Measurements from ENCODE around the gene HGF.

Gene HGF

DNA sequence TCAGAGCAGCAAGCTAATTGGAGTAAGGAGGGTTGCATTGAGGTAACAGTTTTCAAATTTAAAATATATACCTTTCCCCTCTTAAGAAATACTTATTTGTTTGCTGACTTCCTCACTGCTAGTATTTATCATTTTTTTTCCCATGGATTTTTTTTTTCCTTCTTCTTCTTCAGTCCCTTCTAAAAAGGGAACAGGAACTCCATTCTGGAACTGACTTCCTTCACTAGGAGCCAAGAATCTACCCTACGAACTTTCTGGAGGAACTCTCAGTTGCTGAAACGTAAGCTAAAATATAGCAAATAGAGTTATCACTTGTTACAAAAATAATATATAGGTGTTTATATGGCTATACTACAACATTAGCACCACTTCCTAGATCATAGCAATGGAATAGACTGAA lies 95.4 kb downstream of the HGF start:
- no peak for DNase-seq
- Histone ChIP-seq H3K27me3 (ENCODE audit: control insufficient read depth in 1 of 2, insufficient read depth in 1 of 2, low read length in 2 of 2) (no peaks in the 10 kb centered on the region), H3K4me2 (ENCODE audit: low read length, poor library complexity, severe bottlenecking) (no peak overlapping the region), H3K4ac (ENCODE audit: low read depth in 1 of 2, low read length in 2 of 2) (no peak overlapping the region), H2AFZ (ENCODE audit: low read depth, low read length) (no peak overlapping the region), H3K14ac (ENCODE audit: low read length in 2 of 2) (no peak overlapping the region), H3K79me1 (replicated peaks; ENCODE audit: low read length, poor library complexity, severe bottlenecking) (no peaks in the 10 kb centered on the region), H3K4me3 (ENCODE audit: insufficient read depth in 1 of 2, low read depth in 1 of 2, low read length in 2 of 2) (no peak overlapping the region), H4K8ac (ENCODE audit: low read length) (no peak overlapping the region), H3K36me3 (ENCODE audit: control insufficient read depth in 1 of 2, insufficient read depth in 2 of 2, low read depth in 1 of 2, low read length in 2 of 2) (no peaks in the 10 kb centered on the region), H3K18ac (ENCODE audit: low read depth in 1 of 2, low read length in 2 of 2) (no peak overlapping the region), H3K4me1 (ENCODE audit: control insufficient read depth, insufficient read depth, low read depth, low read length) (peaks cover 1% of the 10 kb centered on the region), H2BK15ac (ENCODE audit: low read depth, poor library complexity, severe bottlenecking) (no peak overlapping the region), H2BK5ac (ENCODE audit: low read depth, low read length, poor library complexity, severe bottlenecking) (no peak overlapping the region), H3K23ac (ENCODE audit: low read length in 2 of 2) (no peak overlapping the region), H3K9me3 (ENCODE audit: control insufficient read depth, low read length) (no peaks in the 10 kb centered on the region), H4K91ac (ENCODE audit: low read length) (no peak overlapping the region), H2BK12ac (ENCODE audit: low read length in 2 of 2) (no peak overlapping the region), H3K9ac (ENCODE audit: low read length) (no peak overlapping the region), H2AK5ac (ENCODE audit: low read length, severe bottlenecking) (no peak overlapping the region), H3K27ac (ENCODE audit: low read length, poor library complexity, severe bottlenecking) (no peak overlapping the region), H2BK120ac (ENCODE audit: low read depth, low read length) (no peak overlapping the region)
- 100% methylated on average over 1 of the region's 2 CpGs for WGBS

DNA sequence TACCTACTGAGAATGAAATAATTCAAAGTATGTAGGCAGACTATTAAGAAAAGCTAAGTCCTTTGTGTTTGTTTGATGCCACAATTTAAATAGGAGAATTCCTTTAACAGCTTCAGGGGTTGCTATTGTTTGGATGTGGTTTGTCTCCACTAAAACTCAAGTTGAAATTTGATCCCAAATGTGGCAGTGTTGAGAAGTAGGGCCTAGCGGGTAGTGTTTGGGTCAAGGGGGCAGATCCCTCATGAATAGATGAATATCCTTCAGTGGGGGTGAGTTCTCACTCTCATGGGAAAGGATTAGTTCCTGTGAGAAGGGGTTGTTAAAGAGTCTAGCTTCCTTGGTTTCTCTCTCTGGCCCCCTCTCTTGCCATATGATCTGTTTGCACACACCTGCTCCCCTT lies 97.0 kb downstream of the HGF start:
- Histone ChIP-seq H3K79me1 (replicated peaks; ENCODE audit: low read length, poor library complexity, severe bottlenecking) (no peaks in the 10 kb centered on the region), H2BK120ac (ENCODE audit: low read depth, low read length) (no peak overlapping the region), H2BK12ac (ENCODE audit: low read length in 2 of 2) (no peak overlapping the region), H2BK15ac (ENCODE audit: low read depth, poor library complexity, severe bottlenecking) (no peak overlapping the region), H3K27me3 (ENCODE audit: control insufficient read depth in 1 of 2, insufficient read depth in 1 of 2, low read length in 2 of 2) (no peaks in the 10 kb centered on the region), H4K91ac (ENCODE audit: low read length) (no peak overlapping the region), H3K4me3 (ENCODE audit: insufficient read depth in 1 of 2, low read depth in 1 of 2, low read length in 2 of 2) (no peak overlapping the region), H3K18ac (ENCODE audit: low read depth in 1 of 2, low read length in 2 of 2) (peak overlapping the region in 1 of 2 experiments; percentile 43), H2AK5ac (ENCODE audit: low read length, severe bottlenecking) (no peak overlapping the region), H2AFZ (ENCODE audit: low read depth, low read length) (no peak overlapping the region), H3K36me3 (ENCODE audit: control insufficient read depth in 1 of 2, insufficient read depth in 2 of 2, low read depth in 1 of 2, low read length in 2 of 2) (no peaks in the 10 kb centered on the region), H4K8ac (ENCODE audit: low read length) (no peak overlapping the region), H3K14ac (ENCODE audit: low read length in 2 of 2) (no peak overlapping the region), H3K4me2 (ENCODE audit: low read length, poor library complexity, severe bottlenecking) (no peak overlapping the region), H3K4ac (ENCODE audit: low read depth in 1 of 2, low read length in 2 of 2) (no peak overlapping the region), H2BK5ac (ENCODE audit: low read depth, low read length, poor library complexity, severe bottlenecking) (no peak overlapping the region), H3K9me3 (ENCODE audit: control insufficient read depth, low read length) (no peaks in the 10 kb centered on the region), H3K23ac (ENCODE audit: low read length in 2 of 2) (no peak overlapping the region), H3K9ac (ENCODE audit: low read length) (no peak overlapping the region), H3K27ac (ENCODE audit: low read length, poor library complexity, severe bottlenecking) (no peak overlapping the region), H3K4me1 (ENCODE audit: control insufficient read depth, insufficient read depth, low read depth, low read length) (peaks cover 1% of the 10 kb centered on the region)
- no peak for DNase-seq
- 47% methylated on average over 1 of the region's 1 CpG for WGBS

DNA sequence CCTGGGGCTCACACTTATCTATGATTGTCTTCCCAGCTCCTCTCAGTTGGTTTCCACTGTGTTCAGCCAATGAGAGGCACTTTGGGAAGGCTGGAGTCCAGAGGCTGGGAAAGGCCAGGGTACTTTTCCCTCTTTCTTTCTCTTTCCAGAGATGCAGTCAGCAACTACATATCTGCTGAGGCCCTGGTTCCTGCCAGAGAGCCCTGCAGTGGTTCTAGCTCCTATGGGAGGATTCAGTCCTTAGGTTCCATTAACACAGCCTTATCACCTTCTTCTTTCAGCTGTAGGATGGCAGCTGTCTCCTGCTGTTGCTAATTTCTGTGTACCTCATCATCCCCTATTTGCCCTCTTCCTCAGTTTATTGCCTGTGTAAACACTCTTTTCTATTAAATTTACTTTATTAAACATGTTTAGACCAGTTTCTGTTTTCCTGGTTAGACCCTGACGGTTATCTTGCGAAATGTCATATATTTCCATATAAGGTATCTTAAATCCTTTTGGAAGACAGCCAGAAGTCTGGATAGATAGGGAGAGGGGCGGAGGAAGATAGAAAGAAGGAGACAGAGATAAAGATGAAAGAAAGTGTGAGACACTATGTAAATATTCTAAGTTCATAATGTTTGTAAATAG lies 100.3 kb downstream of the HGF start:
- Histone ChIP-seq H2BK15ac (ENCODE audit: low read depth, poor library complexity, severe bottlenecking) (no peak overlapping the region), H4K8ac (ENCODE audit: low read length) (no peak overlapping the region), H3K9ac (ENCODE audit: low read length) (no peak overlapping the region), H3K79me1 (replicated peaks; ENCODE audit: low read length, poor library complexity, severe bottlenecking) (no peaks in the 10 kb centered on the region), H4K91ac (ENCODE audit: low read length) (no peak overlapping the region), H2BK12ac (ENCODE audit: low read length in 2 of 2) (peak overlapping the region; percentile 18 to 63), H3K14ac (ENCODE audit: low read length in 2 of 2) (no peak overlapping the region), H2BK5ac (ENCODE audit: low read depth, low read length, poor library complexity, severe bottlenecking) (no peak overlapping the region), H3K4me2 (ENCODE audit: low read length, poor library complexity, severe bottlenecking) (no peak overlapping the region), H3K4me1 (ENCODE audit: control insufficient read depth, insufficient read depth, low read depth, low read length) (no peaks in the 10 kb centered on the region), H2BK120ac (ENCODE audit: low read depth, low read length) (no peak overlapping the region), H3K36me3 (ENCODE audit: control insufficient read depth in 1 of 2, insufficient read depth in 2 of 2, low read depth in 1 of 2, low read length in 2 of 2) (no peaks in the 10 kb centered on the region), H3K23ac (ENCODE audit: low read length in 2 of 2) (no peak overlapping the region), H3K9me3 (ENCODE audit: control insufficient read depth, low read length) (no peaks in the 10 kb centered on the region), H3K27me3 (ENCODE audit: control insufficient read depth in 1 of 2, insufficient read depth in 1 of 2, low read length in 2 of 2) (no peaks in the 10 kb centered on the region), H3K4ac (ENCODE audit: low read depth in 1 of 2, low read length in 2 of 2) (no peak overlapping the region), H2AFZ (ENCODE audit: low read depth, low read length) (no peak overlapping the region), H3K4me3 (ENCODE audit: insufficient read depth in 1 of 2, low read depth in 1 of 2, low read length in 2 of 2) (no peak overlapping the region), H3K27ac (ENCODE audit: low read length, poor library complexity, severe bottlenecking) (no peak overlapping the region), H3K18ac (ENCODE audit: low read depth in 1 of 2, low read length in 2 of 2) (no peak overlapping the region), H2AK5ac (ENCODE audit: low read length, severe bottlenecking) (no peak overlapping the region)
- no peak for DNase-seq
- 80% methylated on average over 1 of the region's 3 CpGs for WGBS

DNA sequence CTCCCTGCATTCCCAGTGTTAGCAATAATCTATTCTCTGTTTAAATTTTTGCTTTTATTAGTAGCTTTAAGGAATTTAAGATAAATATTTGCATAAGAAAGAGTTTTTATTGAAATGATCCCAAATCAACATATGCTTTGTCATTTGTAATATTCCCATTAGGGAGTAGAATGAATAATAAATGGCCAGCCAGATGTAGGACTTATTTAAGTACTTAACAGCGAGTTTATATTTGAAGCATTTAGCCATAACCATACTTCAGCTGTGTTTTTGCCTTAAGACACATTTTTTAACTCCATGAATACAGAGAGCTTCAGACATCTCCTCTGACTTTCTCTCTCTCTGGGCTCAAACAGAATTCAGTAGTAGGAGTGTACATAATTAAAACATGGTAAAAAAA lies 103.6 kb downstream of the HGF start:
- H2BK5ac ChIP-seq (ENCODE audit: low read depth, low read length, poor library complexity, severe bottlenecking), result no peak overlapping the region
- no peaks in the 10 kb centered on the region for H3K79me1 ChIP-seq (replicated peaks; ENCODE audit: low read length, poor library complexity, severe bottlenecking)
- no peaks in the 10 kb centered on the region for H3K9me3 ChIP-seq (ENCODE audit: control insufficient read depth, low read length)
- no peak overlapping the region for H3K27ac ChIP-seq (ENCODE audit: low read length, poor library complexity, severe bottlenecking)
- no peak overlapping the region for H3K4me2 ChIP-seq (ENCODE audit: low read length, poor library complexity, severe bottlenecking)
- no peak overlapping the region for H3K18ac ChIP-seq (ENCODE audit: low read depth in 1 of 2, low read length in 2 of 2)
- H4K91ac ChIP-seq (ENCODE audit: low read length), result no peak overlapping the region
- no peak overlapping the region for H3K23ac ChIP-seq (ENCODE audit: low read length in 2 of 2)
- no peak for DNase-seq
- H4K8ac ChIP-seq (ENCODE audit: low read length), result no peak overlapping the region
- no peak overlapping the region for H2BK120ac ChIP-seq (ENCODE audit: low read depth, low read length)
- no peak overlapping the region for H2AFZ ChIP-seq (ENCODE audit: low read depth, low read length)
- no peaks in the 10 kb centered on the region for H3K27me3 ChIP-seq (ENCODE audit: control insufficient read depth in 1 of 2, insufficient read depth in 1 of 2, low read length in 2 of 2)
- no peak overlapping the region for H2BK15ac ChIP-seq (ENCODE audit: low read depth, poor library complexity, severe bottlenecking)
- WGBS, result no CpG with 5 or more reads among the region's 1 CpG
- H2AK5ac ChIP-seq (ENCODE audit: low read length, severe bottlenecking), result no peak overlapping the region
- no peak overlapping the region for H3K14ac ChIP-seq (ENCODE audit: low read length in 2 of 2)
- no peak overlapping the region for H3K4ac ChIP-seq (ENCODE audit: low read depth in 1 of 2, low read length in 2 of 2)
- H3K36me3 ChIP-seq (ENCODE audit: control insufficient read depth in 1 of 2, insufficient read depth in 2 of 2, low read depth in 1 of 2, low read length in 2 of 2), result no peaks in the 10 kb centered on the region
- no peaks in the 10 kb centered on the region for H3K4me1 ChIP-seq (ENCODE audit: control insufficient read depth, insufficient read depth, low read depth, low read length)
- H3K4me3 ChIP-seq (ENCODE audit: insufficient read depth in 1 of 2, low read depth in 1 of 2, low read length in 2 of 2), result no peak overlapping the region
- H3K9ac ChIP-seq (ENCODE audit: low read length), result no peak overlapping the region
- no peak overlapping the region for H2BK12ac ChIP-seq (ENCODE audit: low read length in 2 of 2)
